K562 (cell line): ENCODE data around the gene MAPRE2. TPM values are rescaled to one million over a fixed set of nuclear protein-coding genes. Genes with fewer than 3 reads are reported as not detected.

Source experiments
- ATAC-seq: fragments of 200-7000 bp; cut with Tn5 transposase; 3 replicates; pipeline ENCODE4 v1.9.1; 2020; ENCODE audit warnings: moderate library complexity
- BruUV-seq: library from RNA; stranded (reverse); fragments of 400-500 nt; replicated peaks from 2 replicates; lab custom pipeline; 2021; lab: Mats Ljungman, UMichigan
- CTCF ChIA-PET: fragments of 300-600 bp; formaldehyde crosslinking; extraction: SDS; loops from one replicate; lab custom pipeline; 2021; ENCODE audit warnings: low intra/inter-chr PET ratio; lab: Yijun Ruan, JAX
- POLR2A ChIA-PET: fragments of 300-600, 350-650 bp; sonication (Branson Sonifier 250); formaldehyde crosslinking; extraction: SDS; loops from one replicate; lab custom pipeline; 2021; ENCODE audit warnings: antibody characterized with exemption, inconsistent platforms; lab: Yijun Ruan, JAX
- DNase-seq, 4 experiments: peaks; one replicate each; pipeline versions ENCODE4 v3.0.0 to v3.0.0-alpha.2; 2011 to 2018; ENCODE audit warnings: low spot score in 3 of 4, mixed read lengths in 3 of 4; ENCODE audit errors: extremely low read depth in 1 of 4
- FAIRE-seq: peaks from 2 replicates; lab custom pipeline; 2011; peaks lifted over from hg19 to GRCh38; lab: Jason Lieb, UNC
- H2AFZ ChIP-seq: 2 replicates; pipeline ENCODE4 v1.6.0; 2011; ENCODE audit warnings: low read depth, low read length, control low read depth, inconsistent platforms
- H3K27ac ChIP-seq: fragments of 200-600 bp; 3 replicates; pipeline ENCODE4 v1.8.0; 2011; ENCODE audit warnings: low read depth, mild to moderate bottlenecking, control low read depth, inconsistent platforms, low read length, moderate library complexity, mixed read lengths; ENCODE audit errors: extremely low read depth
- H3K27me3 ChIP-seq, 2 experiments: fragments of 300-600 bp in 1 of 2; 2 replicates in 1 of 2; 3 replicates in 1 of 2; pipeline versions ENCODE4 v1.6.0 to v1.8.0; 2011; ENCODE audit warnings: inconsistent platforms in 2 of 2, low read length in 2 of 2, mild to moderate bottlenecking in 1 of 2, mixed read lengths in 1 of 2, moderate library complexity in 1 of 2; ENCODE audit not compliant: control insufficient read depth in 2 of 2, insufficient read depth in 2 of 2
- H3K36me3 ChIP-seq: fragments of 300-600 bp; 3 replicates; pipeline ENCODE4 v1.8.0; 2011; ENCODE audit warnings: mild to moderate bottlenecking, low read length, inconsistent platforms; ENCODE audit not compliant: control insufficient read depth, insufficient read depth
- H3K4me1 ChIP-seq, 2 experiments: fragments of 200-600 bp in 1 of 2; replicated peaks in 1 of 2; 2 replicates in 1 of 2; 3 replicates in 1 of 2; pipeline versions ENCODE4 v1.5.1 to v1.8.0; 2011; ENCODE audit warnings: inconsistent platforms in 2 of 2, low read length in 2 of 2, mild to moderate bottlenecking in 1 of 2, mixed read lengths in 1 of 2, moderate library complexity in 1 of 2; ENCODE audit not compliant: control insufficient read depth in 2 of 2, insufficient read depth in 2 of 2
- H3K4me2 ChIP-seq: 2 replicates; pipeline ENCODE4 v1.6.1; 2011; ENCODE audit warnings: low read length, control low read depth, inconsistent platforms, mixed read lengths; ENCODE audit not compliant: insufficient read depth
- H3K4me3 ChIP-seq: fragments of 200-600 bp; sonication (generic), shearing (Covaris generic); 2 replicates; pipeline ENCODE4 v1.5.1; 2016; ENCODE audit warnings: control low read depth, inconsistent platforms
- H3K79me2 ChIP-seq: fragments of 200-600 bp; 3 replicates; pipeline ENCODE4 v1.8.0; 2011; ENCODE audit warnings: low read length, inconsistent platforms; ENCODE audit not compliant: control insufficient read depth, insufficient read depth
- H3K9ac ChIP-seq, 2 experiments: 2 replicates each; pipeline versions ENCODE4 v1.6.0 to v1.6.1; 2011; ENCODE audit warnings: low read depth in 2 of 2, low read length in 2 of 2, control low read depth in 1 of 2, inconsistent platforms in 1 of 2, mild to moderate bottlenecking in 1 of 2, mixed read lengths in 1 of 2; ENCODE audit not compliant: insufficient read depth in 1 of 2
- H3K9me1 ChIP-seq: one replicate; pipeline ENCODE4 v1.6.0; 2011; ENCODE audit warnings: inconsistent platforms, mild to moderate bottlenecking, low read length, moderate library complexity; ENCODE audit not compliant: control insufficient read depth, insufficient read depth
- H3K9me3 ChIP-seq: replicated peaks from 2 replicates; pipeline ENCODE4 v1.5.1; 2011; ENCODE audit warnings: low read depth, low read length, inconsistent platforms; ENCODE audit not compliant: control insufficient read depth, insufficient read depth
- H4K20me1 ChIP-seq: replicated peaks from 2 replicates; pipeline ENCODE4 v1.6.1; 2011; ENCODE audit warnings: low read length, inconsistent platforms, mixed read lengths; ENCODE audit not compliant: control insufficient read depth, insufficient read depth
- CAMTA2 ChIP-seq: fragments of 250-450 bp; sonication (Bioruptor Pico); conservative IDR thresholded peaks from 2 replicates; pipeline ENCODE4 v1.5.1; 2022
- CEBPG ChIP-seq, 3 experiments: fragments of 200-800 bp in 1 of 3; sonication (Bioruptor generic) in 1 of 3; sonication (generic) in 1 of 3; formaldehyde crosslinking in 1 of 3; IDR thresholded peaks in 2 of 3; conservative IDR thresholded peaks in 1 of 3; 2 replicates each; pipeline versions ENCODE4 v1.6.1 to v1.8.0; 2016 to 2022; ENCODE audit warnings: missing compliant biosample characterization in 2 of 3, missing genetic modification characterization in 2 of 3, mild to moderate bottlenecking in 1 of 3, missing genetic modification reagents in 1 of 3
- DMBX1 ChIP-seq: fragments of 250-450 bp; sonication (Bioruptor Pico); IDR thresholded peaks from 2 replicates; pipeline ENCODE4 v1.8.0; 2022; ENCODE audit warnings: inconsistent platforms, mild to moderate bottlenecking, moderate library complexity, borderline replicate concordance
- ELF2 ChIP-seq: fragments of 250-450 bp; sonication (Bioruptor Pico); IDR thresholded peaks from 2 replicates; pipeline ENCODE4 v1.5.0; 2021; ENCODE audit warnings: mild to moderate bottlenecking
- ESRRB ChIP-seq: fragments of 250-450 bp; sonication (Bioruptor Pico); IDR thresholded peaks from 2 replicates; pipeline ENCODE4 v1.5.0; 2020; ENCODE audit warnings: mild to moderate bottlenecking, moderate library complexity, borderline replicate concordance
- HDAC8 ChIP-seq: fragments of 450-650 bp; IDR thresholded peaks from 2 replicates; pipeline ENCODE4 v1.6.1; 2016; ENCODE audit warnings: mild to moderate bottlenecking, missing genetic modification characterization, moderate library complexity, missing compliant biosample characterization
- MECOM ChIP-seq: fragments of 250-450 bp; sonication (Bioruptor Pico); IDR thresholded peaks from 2 replicates; pipeline ENCODE4 v1.8.0; 2022; ENCODE audit warnings: inconsistent platforms
- RBM39 ChIP-seq: fragments of 200-400 bp; formaldehyde crosslinking; optimal IDR thresholded peaks from 2 replicates; pipeline ENCODE3; 2018; ENCODE audit warnings: low read depth, low read length
- ZFP36 ChIP-seq: fragments of 150-350 bp; IDR thresholded peaks from 2 replicates; pipeline ENCODE4 v1.6.1; 2018; ENCODE audit warnings: low read length, low read depth; ENCODE audit not compliant: partially characterized antibody
- ZFX ChIP-seq: sonication (generic); formaldehyde crosslinking; IDR thresholded peaks from 2 replicates; pipeline ENCODE4 v1.8.0; 2022; ENCODE audit warnings: mild to moderate bottlenecking, missing genetic modification reagents, moderate library complexity
- ZNF695 ChIP-seq: fragments of 450-650 bp; formaldehyde crosslinking; IDR thresholded peaks from 2 replicates; pipeline ENCODE4 v1.4.0; 2020; ENCODE audit warnings: mild to moderate bottlenecking, moderate library complexity
- WGBS: fragments of 100-300 bp; shearing (Covaris generic); methylation state at CpG from one replicate; pipeline ENCODE4 v1.1.6; 2016; ENCODE audit warnings: low coverage, mixed read lengths; ENCODE audit not compliant: insufficient coverage; ENCODE audit errors: missing lambda C conversion rate; 5-methylcytosine and 5-hydroxymethylcytosine counted together
- in situ Hi-C: fragments of 300-500 bp; cut with MboI; formaldehyde crosslinking; loops from 4 replicates; pipeline ENCODE4 v1.15.0; 2018; ENCODE audit warnings: inconsistent platforms, mixed read lengths
- intact Hi-C: fragments of 100-400 bp; cut with micrococcal nuclease; formaldehyde crosslinking; loops from 2 replicates; pipeline ENCODE4 v1.14.2; 2022
- polyA plus RNA-seq, 8 experiments: library from polyadenylated mRNA; depleted of rRNA in 4 of 8; stranded (reverse) in 5 of 8; unstranded in 3 of 8; fragments of >200 nt; fragmentation: Nextera tagmentation in 2 of 8; fragmentation: Illumina TruSeq in 1 of 8; extraction: Ambion mirVana in 2 of 8; extraction: Trizol in 1 of 8; gene quantifications; 2 replicates each; pipeline versions ENCODE4 v1.2.1 to v1.2.3, GENCODE V29; 2011 to 2014; ENCODE audit warnings: inconsistent platforms in 1 of 8, missing spikeins in 1 of 8
- total RNA-seq, 7 experiments: library from RNA; depleted of rRNA in 6 of 7; stranded (reverse); fragments of >200 nt in 6 of 7; fragmentation: Illumina TruSeq in 2 of 7; extraction: Trizol in 2 of 7; gene quantifications; 2 replicates each; pipeline versions ENCODE4 v1.2.1 to v1.2.3, GENCODE V29; 2011 to 2021; ENCODE audit warnings: low replicate concordance in 1 of 7
- TF ChIP-seq, protein P1 (sequence below): fragments of 450-650 bp; formaldehyde crosslinking; IDR thresholded peaks from 2 replicates; pipeline ENCODE4 v1.4.0; 2020; ENCODE audit warnings: mild to moderate bottlenecking
- TF ChIP-seq, protein P2 (sequence below): fragments of 450-650 bp; IDR thresholded peaks from 2 replicates; pipeline ENCODE4 v1.6.1; 2016; ENCODE audit warnings: missing biosample characterization, missing genetic modification characterization
- TF ChIP-seq, protein P3 (sequence below), 2 experiments: IDR thresholded peaks; 2 replicates each; pipeline ENCODE4 v1.6.1; 2011; ENCODE audit warnings: borderline replicate concordance in 1 of 2, control low read depth in 1 of 2, low read depth in 1 of 2, low read length in 1 of 2, mild to moderate bottlenecking in 1 of 2, mixed read lengths in 1 of 2, moderate library complexity in 1 of 2; ENCODE audit not compliant: insufficient read depth in 1 of 2, insufficient read length in 1 of 2, poor library complexity in 1 of 2, severe bottlenecking in 1 of 2; ENCODE audit errors: extremely low read depth in 1 of 2
- TF ChIP-seq, protein P4 (sequence below): fragments of 250-450 bp; sonication (Bioruptor Pico); IDR thresholded peaks from 2 replicates; pipeline ENCODE4 v1.4.0; 2020; ENCODE audit warnings: mild to moderate bottlenecking, moderate library complexity

MAPRE2 gene
- total and polyA plus RNA-seq, 9 of the 15 experiments (the other 6 are each of a cell fraction or from before 2014, with no cell fraction given): 32.3 to 70.7 (median 40.7) TPM

- TF ChIP-seq CEBPG (CRISPR knock-in tag; IDR thresholded peaks at IDR 0.05) (no peak), CEBPG (tag; conservative IDR thresholded peaks at IDR 0.05 in 1 of 2, IDR thresholded peaks at IDR 0.05 in 1 of 2) (no peak), RBM39 (no peak), DMBX1 (CRISPR knock-in tag) (no peak), ESRRB (no peak), ZNF695 (CRISPR knock-in tag) (no peak), ZFP36 (no peak), CAMTA2 (no peak), MECOM (CRISPR knock-in tag) (no peak)
Observed at GRCh38 chr18:35061336-35061735, 20.1 kb downstream of the MAPRE2 start (continued).

- H4K20me1 ChIP-seq: no peaks in the 10 kb centered on the region
- 76% methylated on average over 7 of the region's 7 CpGs for WGBS
- TF ChIP-seq ELF2 (CRISPR knock-in tag) (no peak), ZFX (no peak), HDAC8 (no peak)
- TF ChIP-seq, protein P1, sequence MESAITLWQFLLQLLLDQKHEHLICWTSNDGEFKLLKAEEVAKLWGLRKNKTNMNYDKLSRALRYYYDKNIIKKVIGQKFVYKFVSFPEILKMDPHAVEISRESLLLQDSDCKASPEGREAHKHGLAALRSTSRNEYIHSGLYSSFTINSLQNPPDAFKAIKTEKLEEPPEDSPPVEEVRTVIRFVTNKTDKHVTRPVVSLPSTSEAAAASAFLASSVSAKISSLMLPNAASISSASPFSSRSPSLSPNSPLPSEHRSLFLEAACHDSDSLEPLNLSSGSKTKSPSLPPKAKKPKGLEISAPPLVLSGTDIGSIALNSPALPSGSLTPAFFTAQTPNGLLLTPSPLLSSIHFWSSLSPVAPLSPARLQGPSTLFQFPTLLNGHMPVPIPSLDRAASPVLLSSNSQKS (CRISPR knock-in tag): no peak
- TF ChIP-seq, protein P2, sequence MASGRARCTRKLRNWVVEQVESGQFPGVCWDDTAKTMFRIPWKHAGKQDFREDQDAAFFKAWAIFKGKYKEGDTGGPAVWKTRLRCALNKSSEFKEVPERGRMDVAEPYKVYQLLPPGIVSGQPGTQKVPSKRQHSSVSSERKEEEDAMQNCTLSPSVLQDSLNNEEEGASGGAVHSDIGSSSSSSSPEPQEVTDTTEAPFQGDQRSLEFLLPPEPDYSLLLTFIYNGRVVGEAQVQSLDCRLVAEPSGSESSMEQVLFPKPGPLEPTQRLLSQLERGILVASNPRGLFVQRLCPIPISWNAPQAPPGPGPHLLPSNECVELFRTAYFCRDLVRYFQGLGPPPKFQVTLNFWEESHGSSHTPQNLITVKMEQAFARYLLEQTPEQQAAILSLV (tag): no peak
- TF ChIP-seq, protein P3, sequence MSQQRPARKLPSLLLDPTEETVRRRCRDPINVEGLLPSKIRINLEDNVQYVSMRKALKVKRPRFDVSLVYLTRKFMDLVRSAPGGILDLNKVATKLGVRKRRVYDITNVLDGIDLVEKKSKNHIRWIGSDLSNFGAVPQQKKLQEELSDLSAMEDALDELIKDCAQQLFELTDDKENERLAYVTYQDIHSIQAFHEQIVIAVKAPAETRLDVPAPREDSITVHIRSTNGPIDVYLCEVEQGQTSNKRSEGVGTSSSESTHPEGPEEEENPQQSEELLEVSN (IDR thresholded peaks at IDR 0.05; ENCODE audit: borderline replicate concordance in 1 of 2, extremely low read depth in 1 of 2, insufficient read depth in 1 of 2, insufficient read length in 1 of 2, low read depth in 1 of 2, low read length in 1 of 2, poor library complexity in 1 of 2, severe bottlenecking in 1 of 2): no peak
- TF ChIP-seq, protein P4, sequence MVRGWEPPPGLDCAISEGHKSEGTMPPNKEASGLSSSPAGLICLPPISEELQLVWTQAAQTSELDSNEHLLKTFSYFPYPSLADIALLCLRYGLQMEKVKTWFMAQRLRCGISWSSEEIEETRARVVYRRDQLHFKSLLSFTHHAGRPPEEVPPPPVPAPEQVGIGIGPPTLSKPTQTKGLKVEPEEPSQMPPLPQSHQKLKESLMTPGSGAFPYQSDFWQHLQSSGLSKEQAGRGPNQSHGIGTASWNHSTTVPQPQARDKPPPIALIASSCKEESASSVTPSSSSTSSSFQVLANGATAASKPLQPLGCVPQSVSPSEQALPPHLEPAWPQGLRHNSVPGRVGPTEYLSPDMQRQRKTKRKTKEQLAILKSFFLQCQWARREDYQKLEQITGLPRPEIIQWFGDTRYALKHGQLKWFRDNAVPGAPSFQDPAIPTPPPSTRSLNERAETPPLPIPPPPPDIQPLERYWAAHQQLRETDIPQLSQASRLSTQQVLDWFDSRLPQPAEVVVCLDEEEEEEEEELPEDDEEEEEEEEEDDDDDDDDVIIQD (CRISPR knock-in tag): no peak
Observed at GRCh38 chr18:35061804-35062203, 20.6 kb downstream of the MAPRE2 start.

More at GRCh38 chr18:35061804-35062203, 20.6 kb downstream of the MAPRE2 start:
- intact Hi-C loops (no loop called here), in situ Hi-C loops (no loop called here)
- Histone ChIP-seq H3K4me1 (peaks cover 0 to 14% of the 10 kb centered on the region in 2 experiments; a peak in 4 of 5 replicates), H3K27me3 (no peaks in the 10 kb centered on the region), H3K4me2 (no peak overlapping the region), H3K9ac (no peak overlapping the region), H3K36me3 (no peaks in the 10 kb centered on the region), H3K9me1 (peaks cover 4% of the 10 kb centered on the region), H3K9me3 (no peaks in the 10 kb centered on the region), H3K27ac (no peak overlapping the region), H3K4me3 (no peak overlapping the region), H3K79me2 (peaks cover 50% of the 10 kb centered on the region), H2AFZ (no peak overlapping the region)
- DNase-seq (no peak), ATAC-seq (no peak), FAIRE-seq (no peak)
- ChIA-PET CTCF (no interaction called here), POLR2A (interaction anchor here (2.5 to 3.7 kb wide), 2 partner anchors 11 to 20 kb away, joined by 10 to 18 read pairs; no protein-coding TSS in a partner anchor)
- no TSS peak for BruUV-seq
